GM19372 (cell line): ENCODE measurements around the gene ME3.
"Not testable (repeated sequence)": the region's sequence is repeated elsewhere in the genome, so short reads cannot be mapped to it uniquely, and the experiment has no call there.

ENCODE experiments used
- ATAC-seq: cut with Tn5 transposase; IDR thresholded peaks from one replicate; pipeline ENCODE4 v1.9.1; 2021; ENCODE audit warnings: mild to moderate bottlenecking, low read depth, moderate library complexity; ENCODE audit not compliant: unreplicated experiment

ME3 gene

DNA sequence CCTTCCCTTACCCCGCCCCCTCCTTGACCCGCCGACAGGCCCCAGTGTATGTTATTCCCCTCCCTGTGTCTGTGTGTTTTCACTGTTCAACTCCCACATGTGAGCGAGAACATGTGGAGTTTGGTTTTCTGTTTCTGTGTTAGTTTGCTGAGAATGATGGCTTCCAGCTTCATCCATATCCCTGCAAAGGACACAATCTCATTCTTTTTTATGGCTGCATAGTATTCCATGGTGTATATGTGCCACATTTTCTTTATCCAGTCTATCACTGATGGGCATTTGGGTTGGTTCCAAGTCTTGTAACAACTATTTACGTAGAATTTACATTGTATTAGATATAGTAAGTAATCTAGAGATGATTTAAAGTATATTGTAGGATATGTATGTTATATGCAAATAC, 149.9 kb downstream of the ME3 start:
- not testable (repeated sequence) for ATAC-seq

DNA sequence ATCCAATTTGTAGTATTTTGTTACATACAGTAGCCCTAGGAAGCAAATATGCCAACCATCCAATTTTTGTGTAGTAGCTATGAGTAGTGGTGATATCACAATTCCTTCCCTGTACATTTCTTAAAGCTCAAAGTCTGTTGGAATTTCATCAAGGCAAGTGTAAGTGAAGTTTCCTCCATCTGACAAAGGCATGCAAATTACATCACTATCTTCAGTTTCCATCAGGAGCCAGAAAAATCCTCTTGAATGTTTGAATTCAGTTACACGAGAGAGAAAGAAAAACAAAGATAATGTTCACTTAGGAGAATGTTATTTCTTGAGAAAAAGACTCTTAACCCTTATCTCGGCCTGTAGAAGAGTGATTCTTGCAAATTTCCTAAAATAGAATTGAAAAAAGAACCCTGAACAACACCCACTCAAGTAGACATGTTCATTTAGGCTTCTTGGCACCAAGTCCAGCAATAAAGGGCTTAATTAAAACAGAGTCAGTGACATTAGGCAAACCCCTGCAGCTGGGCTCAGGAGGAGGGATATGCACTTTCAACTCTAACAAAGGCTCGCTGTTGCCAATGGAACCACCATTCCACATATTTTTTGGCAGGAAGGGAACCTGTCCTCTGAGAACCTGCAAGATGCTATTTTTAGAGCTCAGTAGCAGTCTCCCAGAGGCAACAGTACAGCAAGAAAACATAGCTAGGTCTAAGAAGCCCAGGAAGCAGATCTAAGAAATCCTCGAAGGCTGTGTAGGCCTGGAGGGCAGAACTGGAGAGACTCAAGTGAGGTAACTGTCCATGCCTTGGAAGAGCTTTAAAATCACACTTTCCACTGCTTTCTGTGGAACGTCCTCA, 153.1 kb downstream of the ME3 start:
- ATAC-seq: no peak

DNA sequence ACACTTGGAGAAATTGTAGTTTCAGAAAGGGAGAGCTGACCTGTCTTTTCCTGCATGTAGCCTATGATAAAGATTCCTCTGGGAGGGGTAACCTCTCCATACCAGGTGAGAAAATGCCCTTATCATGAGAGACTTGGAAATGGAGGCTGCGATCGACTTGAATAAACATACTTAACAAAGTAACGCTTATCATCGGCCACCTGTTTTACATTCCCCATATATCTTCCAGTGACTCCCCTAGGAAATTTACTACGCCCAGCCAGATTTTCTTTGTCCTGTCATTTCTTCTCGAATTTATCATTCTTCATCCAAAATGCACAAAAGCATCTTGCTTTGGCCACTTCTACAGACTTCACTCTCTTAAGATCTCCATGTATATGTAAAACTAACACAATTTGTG, 154.2 kb downstream of the ME3 start:
- ATAC-seq: no peak

DNA sequence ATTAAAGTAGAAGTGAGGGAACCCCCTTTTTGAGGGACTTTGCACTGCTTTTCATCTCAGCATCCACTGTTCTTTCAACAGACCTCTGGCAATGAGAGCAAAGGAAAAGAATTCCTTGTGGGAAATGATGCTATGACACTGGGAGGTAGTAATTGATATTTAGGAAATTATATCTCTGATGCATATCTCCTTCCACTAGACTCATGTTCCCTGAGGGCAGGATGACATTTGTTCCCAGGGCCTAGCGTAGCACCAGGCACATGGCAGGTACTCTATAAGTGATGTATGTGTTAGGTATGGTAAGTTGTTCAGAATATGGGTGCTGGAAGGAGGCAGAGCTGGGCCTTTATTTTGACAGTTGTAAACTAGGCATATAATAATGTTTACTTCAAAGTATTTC, 154.9 kb downstream of the ME3 start:
- no peak for ATAC-seq

DNA sequence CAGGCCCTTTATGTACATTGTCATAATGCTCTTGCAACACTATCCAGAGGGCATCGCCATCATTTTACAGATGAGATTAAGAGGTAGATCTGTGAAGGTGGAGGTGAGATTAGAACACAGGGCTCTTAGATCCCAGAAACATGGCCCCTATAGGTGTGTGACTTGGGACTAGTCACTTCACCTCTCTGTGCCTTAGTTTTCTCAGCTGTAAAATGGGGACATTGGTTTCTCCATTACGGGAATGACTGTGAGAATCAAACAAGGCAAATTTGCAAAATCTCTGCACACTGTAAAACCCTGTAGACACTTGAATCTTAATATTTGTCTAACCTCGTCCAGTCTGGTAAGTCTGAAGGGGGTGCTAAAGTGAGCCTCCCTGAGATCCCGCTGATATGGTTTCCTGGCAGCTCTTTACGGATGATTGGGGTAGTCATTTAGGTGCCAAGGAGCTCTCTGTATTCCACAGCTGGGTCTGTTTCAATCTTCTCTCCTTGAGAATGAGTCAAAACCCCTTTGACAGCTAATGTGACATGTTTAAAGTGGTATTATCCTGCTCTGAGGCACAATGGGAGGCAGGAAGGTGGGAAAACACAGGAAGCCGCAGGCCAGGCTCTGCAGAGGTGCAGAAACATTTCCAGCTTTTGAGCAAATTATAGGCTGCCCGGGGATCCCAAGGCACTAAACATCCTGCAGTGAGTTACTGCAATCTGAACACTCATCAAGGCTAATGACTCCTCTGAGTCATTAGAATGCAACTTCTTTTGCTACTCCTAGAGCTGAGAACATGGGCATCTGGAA, 156.9 kb downstream of the ME3 start:
- ATAC-seq: no peak

DNA sequence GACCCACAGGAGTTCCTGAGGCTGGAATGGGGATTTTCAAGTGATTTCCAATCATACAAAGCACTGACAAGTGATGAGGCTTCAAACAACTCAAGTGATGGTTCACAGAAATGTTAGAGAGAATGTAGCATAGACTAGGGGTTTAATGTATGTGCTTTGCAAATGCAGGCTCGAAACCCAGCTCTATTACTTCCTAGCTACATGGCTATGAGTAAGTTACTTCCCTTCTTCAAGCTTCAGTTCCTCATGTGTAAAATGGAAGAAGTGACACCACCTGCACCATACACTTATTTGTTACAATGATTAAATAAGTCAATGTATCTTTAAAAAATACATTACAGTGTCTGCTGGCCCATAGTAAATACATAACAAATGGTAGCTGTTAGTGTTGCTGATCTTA, 158.0 kb downstream of the ME3 start:
- ATAC-seq: no peak

DNA sequence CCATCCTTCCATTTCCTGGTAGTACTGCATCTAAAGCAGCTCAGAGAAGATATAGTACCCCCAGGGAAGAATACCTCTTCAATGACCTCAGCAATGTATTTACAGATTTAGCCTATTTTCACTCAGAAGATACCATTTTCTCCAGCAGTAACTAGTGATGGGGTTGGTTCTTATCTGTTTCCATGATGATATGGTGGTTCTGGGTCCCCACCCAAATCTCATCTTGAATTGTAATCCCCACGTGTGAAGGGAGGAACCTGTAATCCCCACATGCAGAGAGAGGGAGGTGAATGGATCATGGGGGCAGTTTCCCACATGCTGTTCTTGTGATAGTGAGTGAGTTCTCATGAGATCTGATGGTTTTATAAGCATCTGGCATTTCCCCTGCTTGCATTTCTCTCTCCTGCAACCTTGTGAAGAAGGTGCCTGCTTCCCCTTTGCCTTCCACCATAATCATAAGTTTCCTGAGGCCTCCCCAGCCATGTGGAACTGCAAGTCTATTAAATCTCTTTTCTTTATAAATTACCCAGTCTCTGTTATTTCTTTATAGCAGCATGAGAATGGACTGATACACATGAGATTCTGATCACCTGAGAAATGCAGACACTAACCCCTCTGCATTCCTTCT, 158.6 kb downstream of the ME3 start:
- ATAC-seq: no peak

DNA sequence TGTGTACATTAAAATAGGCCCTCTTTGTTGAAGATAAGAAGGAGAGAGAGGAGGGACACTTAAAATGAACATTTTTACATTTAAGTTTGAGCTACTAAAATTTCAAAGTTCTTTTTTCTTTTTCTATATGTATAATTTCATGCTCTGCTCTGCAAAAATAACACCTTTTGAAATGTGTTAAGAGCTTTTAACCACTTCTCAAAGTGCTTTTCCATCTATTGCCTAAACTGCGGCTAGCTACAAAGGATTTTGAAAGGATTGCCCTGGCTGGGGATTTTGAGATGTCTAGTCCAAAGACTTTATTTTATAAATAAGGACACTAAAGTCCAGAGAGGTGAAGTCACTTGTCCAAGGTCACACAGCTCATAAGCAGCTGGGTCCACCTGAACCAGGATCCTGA, 159.3 kb downstream of the ME3 start:
- no peak for ATAC-seq

DNA sequence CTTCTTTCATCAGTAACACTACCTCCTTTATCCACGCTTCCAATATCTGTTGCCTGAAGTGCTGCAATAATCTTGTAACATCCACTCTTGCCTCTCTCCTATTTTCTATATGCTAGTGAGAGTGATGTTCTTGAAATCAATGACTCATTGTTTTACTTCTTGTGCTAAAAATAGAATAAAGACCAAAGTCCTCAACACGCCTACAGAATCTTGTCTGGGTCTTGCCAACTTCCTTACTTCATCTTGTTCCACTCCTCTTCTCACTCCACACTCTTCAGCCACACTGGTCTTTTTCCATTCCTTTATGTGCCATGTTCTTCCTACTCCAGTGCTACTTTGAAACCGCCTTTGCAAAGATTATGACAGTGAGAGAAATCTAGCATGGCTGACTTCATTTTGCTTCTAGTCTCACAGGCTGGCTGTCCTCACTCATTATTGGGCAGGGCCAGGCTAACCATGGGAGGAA, 161.3 kb downstream of the ME3 start:
- no peak for ATAC-seq

DNA sequence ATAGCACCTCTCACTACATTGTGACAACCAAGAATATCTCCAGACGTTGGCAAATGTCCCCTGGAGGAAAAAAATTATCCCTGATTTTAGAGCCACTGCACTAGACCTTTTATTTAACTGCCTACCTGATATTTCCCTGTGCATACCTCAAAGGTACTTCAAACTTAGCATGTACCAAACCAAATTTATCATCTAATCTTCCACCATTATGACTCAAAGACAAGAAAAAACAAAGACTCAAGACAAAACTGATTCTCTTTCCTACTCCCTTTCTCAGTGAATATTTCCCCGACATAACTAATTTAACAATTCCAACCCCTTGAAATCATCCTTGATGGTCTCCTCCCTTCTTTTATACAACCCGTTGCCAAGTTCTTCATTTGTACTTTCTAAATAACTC, 161.7 kb downstream of the ME3 start:
- no peak for ATAC-seq

DNA sequence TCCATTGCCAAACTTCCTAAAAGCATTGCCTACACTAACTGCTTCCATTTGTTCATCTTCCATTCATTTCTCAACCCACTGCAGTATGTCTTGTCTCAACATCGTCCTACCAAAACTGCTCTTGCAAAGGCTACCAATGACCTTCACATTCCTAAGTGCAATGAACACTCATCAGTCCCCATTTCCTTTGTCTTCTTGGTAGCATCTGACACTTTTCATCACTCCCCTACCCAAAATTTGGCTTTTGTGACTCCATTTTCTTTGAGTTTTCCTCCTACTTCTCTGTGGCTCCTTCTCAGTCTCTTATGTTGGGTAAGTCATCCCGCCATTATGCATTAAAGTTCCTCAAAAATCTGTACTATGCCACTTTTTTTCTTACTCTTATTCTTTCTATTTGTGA, 162.3 kb downstream of the ME3 start:
- no peak for ATAC-seq

DNA sequence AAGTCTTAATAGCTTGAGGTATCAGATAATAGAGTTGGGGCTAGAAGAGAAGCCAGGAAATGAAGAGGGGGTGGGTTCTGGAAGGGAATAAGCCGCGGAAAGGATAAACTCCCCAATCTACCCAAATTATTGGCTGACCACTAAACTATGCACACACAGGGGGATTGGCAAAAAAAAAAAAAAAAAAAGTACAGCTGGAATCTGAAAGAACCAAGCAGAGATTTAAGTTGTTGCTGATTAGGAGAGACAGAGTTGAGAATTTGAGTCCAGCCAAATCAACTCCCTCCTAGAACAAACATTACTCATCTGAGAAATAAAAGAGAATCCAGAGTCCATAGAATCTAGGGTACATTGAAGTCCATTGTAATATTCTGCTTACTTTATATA, 162.8 kb downstream of the ME3 start:
- ATAC-seq: no peak

DNA sequence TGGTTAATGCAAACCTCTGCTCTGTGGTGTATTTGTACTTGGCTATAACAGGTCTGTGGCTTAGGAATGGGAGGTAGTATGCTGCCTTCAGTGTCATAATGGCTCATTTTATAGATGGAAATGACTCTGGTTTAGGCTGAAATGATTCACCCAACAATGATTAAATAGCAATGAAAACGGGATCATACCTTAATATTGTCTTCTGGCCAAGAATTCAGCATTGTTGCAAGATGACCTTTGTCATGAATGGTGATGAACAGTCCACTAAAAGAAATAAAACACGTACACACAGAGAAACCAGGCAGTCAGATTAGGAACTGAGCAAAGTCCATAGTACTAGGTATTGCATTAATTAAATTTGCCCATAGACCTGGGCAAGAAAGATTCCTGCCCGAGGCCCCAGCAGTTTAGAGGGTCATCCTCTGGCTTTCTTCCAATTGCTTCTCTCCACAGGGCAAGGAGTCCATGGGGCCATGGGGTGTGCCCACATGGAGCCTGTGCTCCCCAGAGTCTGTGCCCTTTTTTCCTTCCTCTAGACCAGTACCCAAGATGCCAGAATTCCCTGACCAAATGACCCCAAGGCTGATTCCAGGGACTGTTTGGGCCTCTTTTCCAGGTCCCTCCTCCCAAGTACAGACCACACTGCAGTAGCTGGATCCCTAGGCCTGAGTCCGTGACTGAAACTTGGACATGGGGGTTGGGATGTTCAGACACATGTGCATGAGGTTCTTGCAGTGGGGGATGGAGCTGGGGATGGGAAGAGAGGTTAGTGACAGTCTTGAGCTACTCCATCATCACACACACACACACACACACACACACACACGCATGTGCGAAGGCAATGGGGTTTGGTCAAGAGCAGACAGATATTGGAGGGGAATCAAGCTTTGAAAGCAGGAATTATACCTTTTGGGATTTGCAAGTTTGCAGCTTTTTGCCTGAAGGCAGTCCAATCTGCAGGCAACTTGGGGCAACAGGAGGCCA, 163.5 kb downstream of the ME3 start:
- no peak for ATAC-seq

DNA sequence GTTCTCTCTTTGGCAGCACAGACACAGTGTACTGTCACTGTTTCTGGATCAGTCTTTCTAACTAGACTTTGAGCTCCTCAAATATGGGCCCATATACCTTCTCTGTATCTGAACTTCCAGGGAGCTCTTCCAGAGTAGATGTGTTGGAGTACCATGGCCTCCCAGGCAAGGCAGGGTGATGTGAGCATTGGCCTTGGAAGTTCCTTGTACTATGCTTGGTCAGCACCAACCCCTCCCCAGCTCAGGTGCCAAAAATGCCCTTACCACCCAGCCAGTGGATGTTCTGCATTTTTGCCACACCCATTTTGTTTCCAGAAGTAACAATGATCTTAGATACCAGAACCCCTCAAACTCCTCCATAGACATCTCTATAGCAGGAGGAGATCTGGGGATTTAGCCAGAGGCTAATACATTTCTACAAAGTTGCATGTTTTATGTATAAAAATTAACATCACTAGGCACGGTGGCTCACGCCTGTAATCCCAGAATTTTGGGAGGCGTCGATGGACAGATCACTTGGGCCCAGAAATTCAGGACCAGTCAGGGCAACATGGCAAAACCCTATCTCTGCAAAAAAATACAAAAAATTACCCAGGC, 165.1 kb downstream of the ME3 start:
- ATAC-seq: no peak

DNA sequence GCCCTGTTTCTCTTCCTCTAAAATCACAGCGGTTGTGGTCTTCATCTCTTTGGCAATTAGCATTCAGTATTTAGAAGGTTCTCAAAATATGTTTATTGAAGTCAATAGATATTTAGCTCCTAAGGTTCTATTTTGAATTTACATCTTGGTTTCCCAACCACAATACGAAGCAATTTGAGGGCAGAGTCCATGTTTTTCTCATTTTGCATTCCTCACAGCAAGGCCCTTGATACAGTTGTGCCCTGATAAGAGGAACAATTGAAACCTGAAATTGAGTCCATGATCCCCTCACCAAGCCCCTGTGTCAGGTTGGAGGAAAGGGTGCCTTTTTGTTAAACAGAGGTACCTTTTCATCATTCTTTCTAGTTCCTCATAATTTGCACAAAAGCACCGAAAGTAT, 166.2 kb downstream of the ME3 start:
- no peak for ATAC-seq

DNA sequence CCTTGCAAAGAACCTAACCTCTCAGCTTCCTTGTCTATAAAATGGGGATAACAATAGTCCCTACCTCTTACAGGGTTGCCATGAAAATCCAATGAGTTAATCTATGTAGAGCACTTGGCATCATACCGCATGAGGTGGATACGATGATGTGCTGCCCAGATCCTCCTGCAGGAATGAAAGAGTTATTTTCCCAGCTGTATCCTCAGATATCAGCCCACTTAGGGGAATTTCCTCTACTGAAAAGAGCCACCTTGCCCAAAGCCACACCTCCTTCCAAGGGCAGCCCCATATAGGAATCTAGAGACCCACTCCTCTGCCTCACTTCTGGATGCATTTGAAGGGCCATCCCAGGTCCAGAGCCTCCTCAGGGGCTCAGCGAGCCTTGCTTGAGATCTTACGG, 169.3 kb downstream of the ME3 start:
- no peak for ATAC-seq

DNA sequence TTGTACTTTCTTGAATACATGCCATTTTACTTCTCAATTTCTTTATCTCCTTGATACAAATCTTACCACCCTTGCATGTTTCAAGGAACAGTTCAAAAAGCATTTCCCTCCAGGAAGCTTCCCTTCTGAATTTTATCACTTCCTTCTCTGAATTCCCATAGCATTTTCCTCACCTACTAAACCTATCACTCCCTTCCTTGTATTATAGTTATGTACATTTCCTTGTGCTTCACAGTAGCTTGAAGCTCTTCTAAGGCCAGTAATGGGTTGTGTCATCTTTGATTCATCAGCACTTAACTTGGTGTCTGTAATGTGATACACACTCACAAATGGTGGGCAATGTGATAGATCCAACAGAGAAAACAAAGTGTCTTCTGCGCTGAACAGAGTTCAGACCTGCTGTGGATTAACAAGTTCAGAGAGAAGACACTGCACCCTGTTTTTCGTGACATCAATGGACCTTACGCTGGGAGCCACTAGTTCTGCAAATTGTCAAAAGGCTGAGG, 170.2 kb downstream of the ME3 start:
- ATAC-seq: no peak

DNA sequence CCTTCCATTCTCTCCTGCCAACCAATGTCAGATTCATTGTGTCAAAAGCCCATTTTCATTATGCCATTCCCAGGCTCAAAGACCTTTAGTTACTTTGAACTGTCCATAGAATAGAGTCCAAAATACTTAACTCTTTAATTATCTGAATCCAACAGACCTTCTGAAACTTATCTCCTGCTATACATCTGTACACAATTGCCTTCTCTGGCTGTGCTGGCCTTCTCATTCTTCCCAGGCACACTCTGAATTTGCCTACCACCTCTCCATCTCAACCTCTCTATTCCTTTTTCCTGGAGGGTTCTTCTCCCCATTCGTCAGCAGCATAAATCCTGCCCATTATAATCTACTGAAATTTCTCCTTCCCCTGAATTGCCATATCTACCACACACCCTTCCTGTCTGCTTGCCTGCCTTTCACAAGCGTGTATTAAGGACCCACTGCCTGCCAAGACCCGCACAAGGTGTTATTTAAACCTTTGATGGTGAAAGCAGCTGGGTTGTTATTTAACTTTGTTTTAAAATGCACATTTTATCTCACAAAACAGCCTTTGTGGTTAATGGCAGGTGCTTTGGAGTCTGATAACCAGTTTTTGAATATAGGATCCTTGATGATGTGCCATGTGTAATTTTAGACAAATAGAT, 171.8 kb downstream of the ME3 start:
- ATAC-seq: no peak

DNA sequence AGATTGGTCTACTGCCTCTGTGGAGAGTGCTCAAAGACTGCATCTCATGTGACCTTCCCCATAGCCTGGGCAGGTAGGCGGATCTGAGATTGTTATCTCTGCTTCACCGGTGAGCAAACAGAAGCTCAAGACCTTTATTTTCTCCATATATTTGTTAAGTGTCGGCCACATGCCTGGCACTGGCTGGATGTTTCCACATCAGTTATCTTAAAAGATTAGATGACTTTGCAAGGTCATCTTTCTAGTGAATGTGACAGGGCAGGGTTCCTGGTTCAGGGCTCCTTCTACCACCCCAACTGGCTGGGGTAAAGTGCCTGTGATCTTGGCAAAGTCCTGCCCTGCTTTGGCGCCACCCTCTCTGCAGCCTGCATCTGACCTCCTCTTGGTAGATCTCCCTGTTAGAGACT, 172.7 kb downstream of the ME3 start:
- no peak for ATAC-seq
